AG04450 (cell line): ENCODE results near the gene EIF4G2. TPM values are rescaled to one million over a fixed set of nuclear protein-coding genes. Genes with fewer than 3 reads are reported as not detected.

Experiments used
- CTCF ChIA-PET: fragments of 300-600, 350-600 bp; formaldehyde crosslinking; extraction: SDS; loops from one replicate; lab custom pipeline; 2022; ENCODE audit warnings: antibody characterized with exemption, inconsistent platforms; lab: Charles Lee
- POLR2A ChIA-PET: fragments of 350-600 bp; formaldehyde crosslinking; extraction: SDS; loops from one replicate; lab custom pipeline; 2021; ENCODE audit warnings: antibody characterized with exemption, inconsistent platforms; lab: Yijun Ruan, JAX
- DNase-seq: peaks from one replicate; pipeline ENCODE4 v3.0.0-alpha.2; 2011; ENCODE audit warnings: low read depth, low spot score
- H3K27ac ChIP-seq: one replicate; pipeline ENCODE4 v1.5.1; 2012; ENCODE audit warnings: low read depth, low read length, control low read depth
- H3K27me3 ChIP-seq: one replicate; pipeline ENCODE4 v1.6.0; 2012; ENCODE audit warnings: low read length; ENCODE audit not compliant: control insufficient read depth, insufficient read depth
- H3K4me3 ChIP-seq: 2 replicates; pipeline ENCODE4 v1.5.1; 2011; ENCODE audit warnings: mild to moderate bottlenecking, low read depth, low read length, control low read depth
- H3K9me3 ChIP-seq: 2 replicates; pipeline ENCODE4 v1.5.1; 2012; ENCODE audit warnings: low read length; ENCODE audit not compliant: control insufficient read depth, insufficient read depth
- polyA plus RNA-seq: library from polyadenylated mRNA; depleted of rRNA; stranded (reverse); fragments of >200 nt; gene quantifications from 2 replicates; pipeline ENCODE4 v1.2.3, GENCODE V29; 2011
- TF ChIP-seq, protein P1 (sequence below): IDR thresholded peaks from 2 replicates; pipeline ENCODE4 v1.5.1; 2011; ENCODE audit warnings: low read depth, low read length, control low read depth, inconsistent platforms

The EIF4G2 gene
- polyA plus RNA-seq, 1 experiment, result 1,432 TPM

DNA sequence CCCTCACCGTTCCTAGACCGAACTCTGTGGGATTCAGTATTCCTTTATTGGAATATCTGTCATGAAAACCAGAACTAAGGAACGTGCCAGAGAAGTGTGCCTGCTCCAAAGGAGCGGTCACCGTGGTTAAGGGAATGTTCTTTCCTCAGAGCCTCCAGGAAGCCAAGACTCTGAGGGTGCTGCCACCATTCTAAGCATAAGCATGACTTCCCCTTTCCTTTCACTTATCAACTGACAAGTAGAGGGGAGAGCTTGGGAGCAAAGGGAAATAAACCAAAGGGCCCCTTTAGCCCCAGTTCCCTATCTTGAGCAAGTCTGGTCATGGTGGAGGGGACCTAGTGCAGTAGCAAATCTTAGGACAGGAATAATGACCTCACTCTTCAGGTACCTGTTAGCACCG lies 30.9 kb downstream of the EIF4G2 start:
- CTCF ChIA-PET, result interaction anchor here (1.2 to 3.9 kb wide), 2 partner anchors 15 to 243 kb away, joined by 3 to 20 read pairs; no protein-coding TSS in a partner anchor
- POLR2A ChIA-PET, result interaction anchor here (0.9 to 1.0 kb wide), 2 partner anchors 27 to 31 kb away, joined by 3 to 7 read pairs; partner anchors contain the start of genes CTR9 and EIF4G2
- TF ChIP-seq, protein P1, sequence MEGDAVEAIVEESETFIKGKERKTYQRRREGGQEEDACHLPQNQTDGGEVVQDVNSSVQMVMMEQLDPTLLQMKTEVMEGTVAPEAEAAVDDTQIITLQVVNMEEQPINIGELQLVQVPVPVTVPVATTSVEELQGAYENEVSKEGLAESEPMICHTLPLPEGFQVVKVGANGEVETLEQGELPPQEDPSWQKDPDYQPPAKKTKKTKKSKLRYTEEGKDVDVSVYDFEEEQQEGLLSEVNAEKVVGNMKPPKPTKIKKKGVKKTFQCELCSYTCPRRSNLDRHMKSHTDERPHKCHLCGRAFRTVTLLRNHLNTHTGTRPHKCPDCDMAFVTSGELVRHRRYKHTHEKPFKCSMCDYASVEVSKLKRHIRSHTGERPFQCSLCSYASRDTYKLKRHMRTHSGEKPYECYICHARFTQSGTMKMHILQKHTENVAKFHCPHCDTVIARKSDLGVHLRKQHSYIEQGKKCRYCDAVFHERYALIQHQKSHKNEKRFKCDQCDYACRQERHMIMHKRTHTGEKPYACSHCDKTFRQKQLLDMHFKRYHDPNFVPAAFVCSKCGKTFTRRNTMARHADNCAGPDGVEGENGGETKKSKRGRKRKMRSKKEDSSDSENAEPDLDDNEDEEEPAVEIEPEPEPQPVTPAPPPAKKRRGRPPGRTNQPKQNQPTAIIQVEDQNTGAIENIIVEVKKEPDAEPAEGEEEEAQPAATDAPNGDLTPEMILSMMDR, result no peak
- peak overlapping the region; percentile 77 for H3K27ac ChIP-seq
- no peaks in the 10 kb centered on the region for H3K9me3 ChIP-seq
- no peak for DNase-seq
- no peak overlapping the region for H3K4me3 ChIP-seq
- no peaks in the 10 kb centered on the region for H3K27me3 ChIP-seq

DNA sequence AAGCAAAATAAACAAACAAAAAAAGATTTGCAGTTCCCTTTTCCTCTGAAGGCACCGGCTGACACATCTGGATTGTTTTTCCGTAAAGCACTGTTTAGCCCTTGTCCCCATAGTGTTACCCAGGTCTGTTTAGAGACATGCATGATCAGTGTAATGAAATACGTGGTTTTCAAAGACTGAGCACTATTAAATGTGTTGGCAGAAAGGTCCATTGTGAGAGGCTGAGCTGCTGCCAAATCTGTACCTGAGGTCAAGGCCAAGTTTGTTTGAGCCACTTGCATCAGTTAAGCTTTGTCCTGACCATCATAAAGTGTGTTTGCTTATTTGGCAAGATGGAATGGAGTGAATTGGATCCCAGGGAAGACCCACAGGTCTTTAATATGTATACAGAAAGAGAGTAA lies 31.3 kb downstream of the EIF4G2 start:
- H3K27me3 ChIP-seq, result no peaks in the 10 kb centered on the region
- POLR2A ChIA-PET, result interaction anchor here (0.6 to 0.9 kb wide), 2 partner anchors 26 to 78 kb away, joined by 3 read pairs; partner anchors contain the start of gene CTR9
- H3K27ac ChIP-seq, result no peak overlapping the region
- H3K9me3 ChIP-seq, result no peaks in the 10 kb centered on the region
- no peak for DNase-seq
- no peak overlapping the region for H3K4me3 ChIP-seq
- TF ChIP-seq, protein P1, result no peak
- CTCF ChIA-PET, result interaction anchor here (0.6 to 3.9 kb wide), 3 partner anchors 15 to 244 kb away, joined by 4 to 20 read pairs (median 12); no protein-coding TSS in a partner anchor

DNA sequence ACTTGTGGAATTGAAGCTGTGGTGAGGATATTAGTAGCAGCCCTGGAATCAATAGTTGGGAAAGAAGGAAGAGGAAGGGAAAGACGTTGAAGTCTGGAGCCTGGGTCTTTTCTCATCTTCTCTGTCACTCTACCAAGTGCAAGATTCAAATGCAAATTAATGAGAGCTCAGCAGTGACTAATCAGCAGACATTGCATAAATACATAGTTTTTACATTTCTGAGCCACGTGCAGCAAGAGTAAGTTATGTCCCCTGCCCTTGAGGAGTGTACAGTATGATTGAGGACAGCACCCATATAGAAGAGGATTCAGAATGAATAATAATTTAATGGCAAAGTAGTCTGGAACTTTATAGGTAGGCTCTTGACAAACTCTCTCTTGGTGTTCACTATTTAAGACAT lies 33.9 kb downstream of the EIF4G2 start:
- TF ChIP-seq, protein P1, result no peak
- Histone ChIP-seq H3K27me3 (no peaks in the 10 kb centered on the region), H3K27ac (no peak overlapping the region), H3K9me3 (no peaks in the 10 kb centered on the region), H3K4me3 (no peak overlapping the region)
- DNase-seq, result no peak
- CTCF ChIA-PET, result interaction anchor here (0.6 kb wide), 1 partner anchor 18 kb away, joined by 3 read pairs; no protein-coding TSS in a partner anchor
- POLR2A ChIA-PET, result no interaction called here

DNA sequence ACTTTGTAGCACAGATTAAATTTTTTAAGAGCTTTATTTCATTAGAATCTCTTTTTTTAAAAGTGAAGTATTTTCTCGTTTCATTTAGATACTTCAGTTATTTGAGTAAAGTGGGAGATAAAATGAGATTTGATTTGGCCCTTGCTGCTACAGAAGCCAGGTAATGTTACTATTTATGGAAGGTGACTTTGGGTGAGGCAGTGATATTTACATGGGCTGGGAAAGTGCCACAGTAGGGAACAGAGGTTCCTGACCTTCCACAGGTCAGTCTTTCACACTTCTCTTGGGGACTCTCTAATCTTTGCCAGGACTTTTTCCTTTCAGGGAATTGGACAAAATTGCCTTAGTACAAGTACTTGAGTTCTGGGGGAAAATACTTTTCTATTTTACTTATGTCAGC lies 37.3 kb downstream of the EIF4G2 start:
- no peak for DNase-seq
- H3K27me3 ChIP-seq, result no peaks in the 10 kb centered on the region
- TF ChIP-seq, protein P1, result no peak
- H3K4me3 ChIP-seq, result no peak overlapping the region
- H3K27ac ChIP-seq, result no peak overlapping the region
- POLR2A ChIA-PET, result no interaction called here
- CTCF ChIA-PET, result interaction anchor here (0.6 to 3.4 kb wide), 13 partner anchors 11 to 1130 kb away, joined by 3 to 43 read pairs (median 4); no protein-coding TSS in a partner anchor
- no peaks in the 10 kb centered on the region for H3K9me3 ChIP-seq

DNA sequence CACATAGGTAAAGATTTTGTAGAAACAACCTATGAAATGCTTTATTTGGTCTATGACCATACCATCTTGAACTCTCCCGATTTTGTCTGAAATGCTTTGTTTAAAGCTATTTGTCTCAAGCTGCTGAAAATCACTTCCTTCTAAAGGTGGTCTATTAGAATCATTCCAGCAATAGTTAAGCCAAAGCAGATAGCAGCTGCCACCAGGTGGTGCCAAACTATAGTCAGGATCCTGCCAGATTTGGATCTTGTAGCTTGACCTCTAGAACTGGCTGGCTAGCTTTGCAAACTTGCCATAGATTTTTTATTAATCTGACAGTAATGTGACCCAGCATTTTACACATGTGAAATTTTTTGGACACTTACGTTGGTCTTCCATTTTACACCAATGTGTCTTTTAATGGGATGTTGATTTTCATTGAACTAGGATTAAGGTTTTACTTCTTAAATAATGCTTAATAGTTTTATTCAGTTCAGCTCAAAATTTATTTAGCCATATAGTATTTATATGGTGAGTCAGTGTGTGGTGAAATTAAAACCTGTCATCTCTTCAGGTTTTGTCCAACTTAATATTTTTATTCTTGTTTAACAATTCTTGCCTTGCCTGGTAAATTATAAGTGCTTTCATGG lies 38.0 kb downstream of the EIF4G2 start:
- POLR2A ChIA-PET, result interaction anchor here (0.9 to 1.0 kb wide), 3 partner anchors 20 to 38 kb away, joined by 4 to 6 read pairs (median 5); partner anchors contain the start of genes CTR9 and EIF4G2
- no peak for DNase-seq

More for the DNA sequence above, 38.0 kb downstream of the EIF4G2 start:
- CTCF ChIA-PET, result interaction anchor here (0.5 to 3.4 kb wide), 37 partner anchors 9 to 1131 kb away, joined by 3 to 43 read pairs (median 4); partner anchors contain the start of genes EIF4G2 and ZBED5
- H3K27me3 ChIP-seq, result no peaks in the 10 kb centered on the region
- TF ChIP-seq, protein P1, result peak; percentile 87
- no peak overlapping the region for H3K27ac ChIP-seq
- no peaks in the 10 kb centered on the region for H3K9me3 ChIP-seq
- H3K4me3 ChIP-seq, result no peak overlapping the region
